Stimulated activated CD4-positive, alpha-beta T cell treated with anti-CD3 and anti-CD28 coated beads, Interleukin-15, amount 100 ng/mL, for 1 hour (primary cell): ENCODE data around the gene PIWIL4.

Experiments
- DNase-seq, 2 donors: peaks; one replicate each; pipeline ENCODE4 v3.0.0-alpha.2; 2020; ENCODE audit warnings: low read depth in 1 of 2, low spot score in 1 of 2

The PIWIL4 gene

GRCh38 chr11:94567181-94567670, at the start of gene PIWIL4:
TSS of gene PIWIL4 (plus strand) at chr11:94567368. CDS start at chr11:94567519, 151 bp downstream.
- DNase-seq, result no peak

- DNase-seq, result no peak
Measured at GRCh38 chr11:94518300-94518699, 48.9 kb upstream of the PIWIL4 start.

GRCh38 chr11:94519478-94520084, 47.6 kb upstream of the PIWIL4 start:
- no peak for DNase-seq

GRCh38 chr11:94521684-94522083, 45.5 kb upstream of the PIWIL4 start:
- DNase-seq, result no peak

GRCh38 chr11:94524341-94524740, 42.8 kb upstream of the PIWIL4 start:
- no peak for DNase-seq

GRCh38 chr11:94525546-94526324, 41.4 kb upstream of the PIWIL4 start:
- DNase-seq, result no peak

GRCh38 chr11:94526645-94527438, 40.3 kb upstream of the PIWIL4 start:
- DNase-seq, result no peak

GRCh38 chr11:94528551-94528950, 38.6 kb upstream of the PIWIL4 start:
- no peak for DNase-seq

GRCh38 chr11:94532211-94532610, 35.0 kb upstream of the PIWIL4 start:
- DNase-seq, result no peak

- no peak for DNase-seq
Measured at GRCh38 chr11:94533206-94533605, 34.0 kb upstream of the PIWIL4 start.

- no peak for DNase-seq
Measured at GRCh38 chr11:94533696-94534630, 33.2 kb upstream of the PIWIL4 start.

- no peak for DNase-seq
Measured at GRCh38 chr11:94536386-94536785, 30.8 kb upstream of the PIWIL4 start.

GRCh38 chr11:94537031-94537600, 30.1 kb upstream of the PIWIL4 start:
- DNase-seq, result no peak

GRCh38 chr11:94539420-94539819, 27.7 kb upstream of the PIWIL4 start:
- no peak for DNase-seq

- peak; percentile 38 to 56 for DNase-seq
Measured at GRCh38 chr11:94543695-94544645, 23.2 kb upstream of the PIWIL4 start, which contains the start of gene FUT4. TSS of gene FUT4 (plus strand) at chr11:94543921. CDS start at chr11:94544134, 213 bp downstream.

- DNase-seq, result no peak
Measured at GRCh38 chr11:94544646-94545263, 22.4 kb upstream of the PIWIL4 start.

- no peak for DNase-seq
Measured at GRCh38 chr11:94545264-94546161, 21.7 kb upstream of the PIWIL4 start.

GRCh38 chr11:94546162-94546470, 21.1 kb upstream of the PIWIL4 start:
- DNase-seq, result no peak
